GM18505 (cell line): ENCODE data around the gene KEAP1.
A peak's percentile ranks its signal among the peaks of the same experiment; 100 is the strongest.
"Not testable (repeated sequence)": the region's sequence is repeated elsewhere in the genome, so short reads cannot be mapped to it uniquely, and the experiment has no call there.

ENCODE experiments used
- ATAC-seq: cut with Tn5 transposase; IDR thresholded peaks from one replicate; pipeline ENCODE4 v1.9.1; 2021; ENCODE audit not compliant: unreplicated experiment
- POLR2A ChIP-seq: IDR thresholded peaks from 4 replicates; pipeline ENCODE4 v1.6.1; 2011; ENCODE audit warnings: borderline replicate concordance; ENCODE audit not compliant: insufficient read depth, insufficient read length; ENCODE audit errors: extremely low read depth

KEAP1 gene

DNA sequence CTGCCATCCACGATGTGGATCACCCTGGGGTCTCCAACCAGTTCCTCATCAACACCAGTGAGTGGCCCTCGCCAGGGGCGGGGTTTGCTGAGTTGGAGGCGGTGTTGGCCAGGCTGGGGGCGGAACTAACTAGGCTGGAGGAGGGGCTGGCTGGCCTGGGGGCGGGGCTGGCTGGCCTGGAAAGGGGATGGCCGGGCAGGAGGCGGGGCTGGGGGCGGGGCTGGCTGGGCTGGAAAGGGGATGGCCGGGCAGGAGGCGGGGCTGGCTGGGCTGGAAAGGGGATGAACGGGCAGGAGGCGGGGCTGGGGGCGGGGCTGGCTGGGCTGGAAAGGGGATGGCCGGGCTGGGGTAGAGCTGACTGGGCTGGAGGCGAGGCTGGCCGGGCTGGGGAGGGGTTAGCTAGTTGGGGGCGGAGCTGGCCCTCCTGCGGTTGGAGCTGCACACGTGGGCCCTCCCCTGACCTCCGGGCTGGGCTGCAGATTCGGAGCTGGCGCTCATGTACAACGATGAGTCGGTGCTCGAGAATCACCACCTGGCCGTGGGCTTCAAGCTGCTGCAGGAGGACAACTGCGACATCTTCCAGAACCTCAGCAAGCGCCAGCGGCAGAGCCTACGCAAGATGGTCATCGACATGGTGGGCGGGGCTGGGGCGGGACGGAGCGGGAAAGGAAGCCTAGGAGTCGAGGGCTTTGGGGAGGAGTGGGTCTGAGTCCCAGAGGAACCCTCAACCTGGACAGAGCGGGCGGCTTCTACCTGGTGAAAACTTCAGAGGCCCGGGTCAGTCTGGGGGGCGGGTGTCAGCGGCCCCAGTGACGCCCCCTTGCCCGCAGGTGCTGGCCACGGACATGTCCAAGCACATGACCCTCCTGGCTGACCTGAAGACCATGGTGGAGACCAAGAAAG, 41.9 kb downstream of the KEAP1 start:
- no peak for TF ChIP-seq POLR2A
- peak; percentile 75 for ATAC-seq

DNA sequence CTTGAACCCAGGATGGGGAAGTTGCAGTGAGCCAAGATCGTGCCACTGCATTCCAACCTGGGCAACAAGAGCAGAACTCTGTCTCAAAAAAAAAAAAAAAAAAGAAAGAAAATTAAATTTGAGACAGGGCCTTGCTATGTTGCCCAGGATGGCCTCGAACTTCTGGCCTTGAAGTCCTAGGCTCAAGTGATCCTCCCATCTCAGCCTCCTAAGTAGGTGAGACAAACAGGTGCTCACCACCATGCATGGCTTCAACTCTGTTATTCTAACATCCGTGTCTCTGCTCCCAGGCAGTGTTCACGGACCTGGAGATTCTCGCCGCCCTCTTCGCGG, 42.5 kb downstream of the KEAP1 start:
- ATAC-seq, result no peak
- TF ChIP-seq POLR2A, result no peak

DNA sequence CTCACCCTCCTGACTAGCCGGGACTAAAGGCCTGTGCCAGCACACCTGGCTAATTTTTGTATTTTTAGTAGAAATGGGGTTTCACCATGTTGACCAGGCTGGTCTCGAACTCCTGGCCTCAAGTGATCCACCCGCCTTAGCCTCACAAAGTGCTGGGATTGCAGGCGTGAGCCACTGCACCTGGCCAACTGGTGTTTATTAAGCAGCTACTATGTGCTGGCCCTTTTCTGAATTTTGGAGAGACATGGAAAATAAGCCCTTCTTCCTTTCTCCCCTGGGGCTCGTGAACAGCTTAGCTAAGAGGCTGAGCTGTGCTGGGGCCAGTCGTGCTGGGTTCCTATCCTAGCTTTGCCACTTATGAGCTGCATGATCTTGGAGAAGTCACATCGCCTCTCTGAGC, 44.4 kb downstream of the KEAP1 start:
- not testable (repeated sequence) for ATAC-seq

DNA sequence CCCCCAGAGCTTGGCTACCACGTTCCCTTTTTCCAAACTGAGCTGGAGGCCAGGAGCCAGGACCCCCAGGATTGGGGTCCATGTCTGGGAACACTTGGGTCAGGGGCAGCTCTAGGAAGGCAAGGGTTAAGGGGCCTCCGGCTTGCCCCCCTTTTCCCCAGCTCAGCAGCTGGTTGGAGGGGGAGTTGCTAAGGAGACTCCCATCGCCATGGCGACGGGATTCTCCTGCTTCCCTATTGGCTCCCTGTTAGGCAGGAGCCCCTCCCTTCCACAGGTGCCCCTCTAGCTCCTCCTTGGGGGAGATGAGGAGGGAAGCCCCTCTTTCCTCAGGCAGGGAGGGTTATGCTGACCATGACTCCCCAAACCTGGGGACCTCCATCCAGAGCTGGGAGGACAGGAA, 48.9 kb downstream of the KEAP1 start:
- TF ChIP-seq POLR2A, result no peak
- no peak for ATAC-seq

DNA sequence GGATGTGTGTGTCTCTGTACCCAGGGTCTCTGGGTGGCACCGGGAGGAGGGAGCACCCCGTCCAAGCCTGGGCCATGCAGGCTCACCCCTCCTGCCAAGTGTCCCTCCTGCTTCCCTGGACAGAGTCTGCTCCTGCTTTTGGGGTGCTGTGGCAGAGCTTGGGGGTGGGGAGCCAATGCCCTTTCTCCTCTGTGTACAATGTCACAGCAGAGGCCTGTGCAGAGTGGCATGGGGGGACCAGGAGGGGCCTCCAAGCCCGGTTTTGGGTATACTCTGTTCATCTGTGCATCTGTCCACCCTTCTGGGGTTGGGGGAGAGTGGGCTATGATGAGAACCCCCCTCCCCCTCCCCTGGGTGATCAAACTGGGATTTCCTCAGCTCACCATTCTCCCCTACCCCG, 49.3 kb downstream of the KEAP1 start:
- no peak for ATAC-seq
- TF ChIP-seq POLR2A, result no peak

DNA sequence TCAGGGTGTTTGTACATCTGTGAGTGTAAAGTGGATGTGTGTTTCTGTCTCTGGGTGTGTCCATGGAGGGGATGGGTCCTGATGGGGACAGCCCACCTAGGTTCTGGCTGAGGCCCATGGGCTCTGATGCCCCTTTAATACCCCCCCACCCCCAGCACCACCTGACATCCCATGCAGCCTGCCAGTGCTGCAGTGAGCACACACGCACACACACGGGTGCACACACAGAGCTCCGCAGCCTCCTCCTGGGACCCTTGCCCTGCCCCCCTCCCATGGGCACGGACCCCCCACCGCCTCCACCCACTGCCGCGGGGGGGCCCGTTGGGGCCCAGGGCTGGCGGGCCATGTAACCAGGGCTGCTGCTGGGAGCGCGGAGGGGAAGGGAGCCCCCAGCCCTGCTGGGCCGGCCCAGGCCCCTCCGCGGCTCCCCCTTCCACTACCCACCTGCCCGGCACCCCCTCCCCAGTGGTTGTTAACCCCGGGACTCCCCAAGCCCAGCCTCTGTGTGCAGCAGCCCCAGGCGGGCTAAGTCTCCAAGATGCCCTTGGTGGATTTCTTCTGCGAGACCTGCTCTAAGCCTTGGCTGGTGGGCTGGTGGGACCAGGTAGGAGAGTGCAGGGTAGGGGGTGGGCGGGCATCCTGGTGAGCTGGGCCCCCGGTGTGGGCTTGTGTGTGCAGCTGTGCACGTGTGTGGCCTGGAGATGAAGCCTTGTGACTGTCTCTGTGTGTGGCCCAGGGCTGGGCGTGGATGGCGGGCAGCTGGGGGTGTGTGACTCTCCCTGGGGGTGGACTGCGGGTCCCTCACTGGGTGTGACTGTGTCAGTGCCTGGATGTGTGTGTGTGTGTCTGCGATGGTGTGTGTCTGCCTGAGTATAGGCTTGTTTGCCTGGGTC, 50.2 kb downstream of the KEAP1 start:
- no peak for TF ChIP-seq POLR2A
- ATAC-seq, result no peak

DNA sequence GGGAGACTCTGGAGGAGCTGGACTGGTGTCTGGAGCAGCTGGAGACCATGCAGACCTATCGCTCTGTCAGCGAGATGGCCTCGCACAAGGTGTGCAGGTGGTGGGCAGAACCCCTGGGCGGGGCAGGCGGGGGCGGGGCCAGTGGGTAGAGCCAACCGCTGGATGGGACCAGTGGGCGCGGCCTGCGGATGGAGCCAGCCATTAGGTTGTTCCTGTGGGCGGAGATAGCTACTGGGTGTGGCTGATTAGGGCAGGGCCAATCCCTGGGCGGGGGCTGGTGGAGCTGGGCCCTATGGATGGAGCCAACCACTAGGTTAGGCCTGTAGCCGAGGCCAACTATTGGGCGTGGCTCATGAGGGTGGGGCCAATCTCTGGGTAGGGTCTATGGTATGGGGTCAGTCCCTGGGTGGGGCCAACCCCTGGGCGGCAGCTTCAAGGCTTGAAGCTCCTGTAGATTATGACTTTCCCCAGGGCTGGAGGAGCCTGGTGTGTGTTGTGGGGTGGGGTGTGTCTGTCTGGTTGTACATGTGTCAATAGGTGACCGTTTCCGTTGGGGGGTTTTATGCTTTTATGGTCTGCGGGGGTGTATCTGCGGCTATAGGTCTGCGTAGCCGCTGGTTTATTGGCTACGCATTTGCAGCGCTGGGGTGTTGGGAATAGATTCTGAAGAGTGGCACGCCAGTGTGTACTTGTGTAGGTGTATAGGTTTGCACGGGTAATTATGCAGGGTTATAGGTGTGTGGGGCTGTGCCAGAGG, 52.1 kb downstream of the KEAP1 start:
- TF ChIP-seq POLR2A, result no peak
- no peak for ATAC-seq

DNA sequence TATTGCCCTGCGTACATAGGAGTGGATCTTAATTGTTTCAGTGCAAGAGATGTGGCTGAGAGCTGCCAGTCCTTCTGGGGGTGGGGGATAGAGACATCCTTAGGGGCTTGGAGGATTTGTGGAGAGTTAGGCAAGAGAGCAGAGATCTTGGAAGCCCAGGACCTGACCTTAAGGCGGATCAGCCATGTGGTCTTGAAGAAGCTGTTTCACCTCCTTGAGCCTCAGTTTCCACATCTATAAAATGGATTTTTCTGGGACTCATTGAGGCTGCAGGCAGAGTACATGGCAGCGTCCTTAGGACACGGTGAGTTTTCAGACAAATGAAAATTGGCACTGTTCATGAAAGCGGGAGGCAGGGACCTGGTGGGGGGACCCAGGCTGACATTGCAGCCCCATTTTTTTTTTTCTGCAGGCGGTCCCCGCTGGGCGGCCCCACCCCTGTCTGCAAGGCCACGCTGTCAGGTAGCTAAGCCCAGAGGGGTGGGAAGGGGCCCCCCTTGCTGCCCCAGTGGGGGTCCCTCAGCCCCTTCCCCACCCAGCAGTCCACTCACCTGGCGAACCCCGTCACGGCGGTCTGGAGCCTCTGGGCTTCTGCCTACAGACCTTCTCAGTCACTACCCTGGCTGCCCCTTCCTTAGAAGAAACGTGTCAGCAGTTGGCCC, 52.8 kb downstream of the KEAP1 start:
- ATAC-seq, result no peak
- no peak for TF ChIP-seq POLR2A

DNA sequence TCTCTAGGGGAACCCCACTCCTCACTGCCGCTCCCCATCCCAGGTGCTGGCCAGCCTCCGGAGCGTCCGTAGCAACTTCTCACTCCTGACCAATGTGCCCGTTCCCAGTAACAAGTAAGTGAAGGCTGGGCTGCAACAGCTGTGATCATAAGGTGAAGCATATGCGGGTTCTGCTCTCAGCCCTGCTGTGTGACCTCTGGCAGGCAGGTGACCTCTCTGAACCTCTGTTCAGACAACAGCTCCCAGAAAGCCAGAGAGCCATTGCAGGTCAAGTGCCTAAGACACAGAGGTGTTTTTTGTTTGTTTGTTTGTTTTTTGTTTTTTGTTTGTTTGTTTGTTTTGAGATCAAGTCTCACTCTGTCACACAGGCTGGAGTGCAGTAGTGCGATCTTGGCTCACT, 54.1 kb downstream of the KEAP1 start:
- ATAC-seq, result no peak
- TF ChIP-seq POLR2A, result no peak

DNA sequence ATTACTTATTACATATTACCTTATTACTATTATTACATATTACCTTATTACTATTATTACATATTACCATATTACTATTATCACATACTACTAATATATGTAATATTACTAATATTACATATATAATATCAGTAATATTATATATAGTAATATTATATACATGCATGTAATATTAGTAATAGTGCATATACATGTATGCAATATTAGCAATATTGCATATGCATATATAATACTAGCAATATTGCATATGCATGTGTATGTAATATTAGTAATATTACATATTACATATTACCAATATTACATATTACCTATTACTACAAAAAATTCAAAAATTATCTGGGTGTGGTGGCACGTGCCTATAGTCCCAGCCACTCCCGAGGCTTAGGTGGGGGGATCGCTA, 60.5 kb downstream of the KEAP1 start:
- ATAC-seq, result no peak
- no peak for TF ChIP-seq POLR2A

DNA sequence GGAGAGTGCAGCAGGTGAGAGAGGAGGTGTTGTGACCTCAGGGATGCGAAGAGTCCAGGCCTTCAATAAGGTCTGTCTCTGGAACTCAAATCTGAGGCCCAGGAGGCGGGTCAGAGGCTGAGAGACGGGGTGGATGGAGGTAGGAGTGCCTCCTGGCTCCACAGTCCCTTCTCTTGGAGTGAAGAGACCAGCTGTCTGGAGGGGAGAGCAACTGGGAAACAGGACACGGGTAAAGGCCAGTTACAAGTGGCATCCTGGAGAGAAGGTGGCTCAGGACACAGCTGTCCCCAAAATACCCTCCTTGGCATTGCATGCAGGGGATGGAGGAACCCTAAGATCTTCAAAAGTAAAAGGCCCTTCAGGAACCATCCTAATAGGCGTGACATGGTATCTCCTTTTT, 63.6 kb downstream of the KEAP1 start:
- no peak for ATAC-seq
- no peak for TF ChIP-seq POLR2A
